Neutrophil (primary cell): ENCODE results near the gene ARID5B.

Source experiments
- H3K27ac ChIP-seq: fragments of 200-600 bp; sonication (generic); 2 replicates; pipeline ENCODE4 v1.5.1; 2016; ENCODE audit warnings: mild to moderate bottlenecking, moderate library complexity
- H3K27me3 ChIP-seq: fragments of 200-600 bp; sonication (generic); 2 replicates; pipeline ENCODE4 v1.6.0; 2016; ENCODE audit warnings: mild to moderate bottlenecking
- H3K36me3 ChIP-seq: fragments of 200-600 bp; sonication (generic); 2 replicates; pipeline ENCODE4 v1.5.1; 2017
- H3K4me1 ChIP-seq, 2 experiments: fragments of 200-600 bp in 1 of 2; sonication (generic) in 1 of 2; 1 replicate in 1 of 2; 2 replicates in 1 of 2; pipeline versions ENCODE4 v1.5.1 to v1.6.1; 2013 to 2016; ENCODE audit warnings: low read depth in 1 of 2, low read length in 1 of 2, mild to moderate bottlenecking in 1 of 2, moderate library complexity in 1 of 2; ENCODE audit not compliant: control insufficient read depth in 1 of 2, insufficient read depth in 1 of 2
- H3K4me3 ChIP-seq, 2 experiments: fragments of 200-600 bp in 1 of 2; sonication (generic) in 1 of 2; 1 replicate in 1 of 2; 2 replicates in 1 of 2; pipeline ENCODE4 v1.5.1; 2013 to 2016; ENCODE audit warnings: low read depth in 1 of 2, low read length in 1 of 2, mild to moderate bottlenecking in 1 of 2, moderate library complexity in 1 of 2
- H3K9me3 ChIP-seq: fragments of 200-600 bp; sonication (generic); 2 replicates; pipeline ENCODE4 v1.5.1; 2016
- TF ChIP-seq, protein P1 (sequence below): fragments of 200-600 bp; sonication (generic); IDR thresholded peaks from 2 replicates; pipeline ENCODE4 v1.5.1; 2016; ENCODE audit warnings: antibody characterized with exemption

ARID5B gene

GRCh38 chr10:61991166-61991565, 89.7 kb downstream of the ARID5B start:
- H3K4me3 ChIP-seq = no peak overlapping the region
- H3K27me3 ChIP-seq = no peaks in the 10 kb centered on the region
- H3K27ac ChIP-seq = peak overlapping the region; percentile 95
- TF ChIP-seq, protein P1, sequence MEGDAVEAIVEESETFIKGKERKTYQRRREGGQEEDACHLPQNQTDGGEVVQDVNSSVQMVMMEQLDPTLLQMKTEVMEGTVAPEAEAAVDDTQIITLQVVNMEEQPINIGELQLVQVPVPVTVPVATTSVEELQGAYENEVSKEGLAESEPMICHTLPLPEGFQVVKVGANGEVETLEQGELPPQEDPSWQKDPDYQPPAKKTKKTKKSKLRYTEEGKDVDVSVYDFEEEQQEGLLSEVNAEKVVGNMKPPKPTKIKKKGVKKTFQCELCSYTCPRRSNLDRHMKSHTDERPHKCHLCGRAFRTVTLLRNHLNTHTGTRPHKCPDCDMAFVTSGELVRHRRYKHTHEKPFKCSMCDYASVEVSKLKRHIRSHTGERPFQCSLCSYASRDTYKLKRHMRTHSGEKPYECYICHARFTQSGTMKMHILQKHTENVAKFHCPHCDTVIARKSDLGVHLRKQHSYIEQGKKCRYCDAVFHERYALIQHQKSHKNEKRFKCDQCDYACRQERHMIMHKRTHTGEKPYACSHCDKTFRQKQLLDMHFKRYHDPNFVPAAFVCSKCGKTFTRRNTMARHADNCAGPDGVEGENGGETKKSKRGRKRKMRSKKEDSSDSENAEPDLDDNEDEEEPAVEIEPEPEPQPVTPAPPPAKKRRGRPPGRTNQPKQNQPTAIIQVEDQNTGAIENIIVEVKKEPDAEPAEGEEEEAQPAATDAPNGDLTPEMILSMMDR = no peak
- no peaks in the 10 kb centered on the region for H3K36me3 ChIP-seq
- H3K9me3 ChIP-seq = no peaks in the 10 kb centered on the region
- peaks cover 57 to 59% of the 10 kb centered on the region in 2 experiments for H3K4me1 ChIP-seq

DNA sequence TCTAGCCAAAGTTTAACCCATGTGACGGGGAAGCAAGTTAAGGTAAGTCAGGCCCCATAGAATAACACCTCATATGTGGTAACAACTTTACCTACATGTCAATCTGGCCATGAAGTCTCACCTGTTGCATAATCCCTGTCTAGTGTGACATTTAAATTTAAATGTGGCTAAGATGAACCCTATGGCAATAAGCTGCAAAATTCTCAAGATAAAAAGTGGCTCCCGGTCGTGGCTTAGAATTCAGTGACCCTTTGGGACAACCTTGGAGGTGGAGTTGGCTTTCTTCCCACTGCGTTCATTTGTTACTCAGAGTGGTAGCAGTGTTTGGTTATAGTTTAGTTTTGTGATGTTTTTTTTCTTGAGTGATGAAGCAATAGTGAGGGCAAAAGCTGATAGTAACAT, 90.6 kb downstream of the ARID5B start:
- Histone ChIP-seq H3K27ac (peak overlapping the region; percentile 95), H3K27me3 (no peaks in the 10 kb centered on the region), H3K4me1 (peaks cover 57 to 59% of the 10 kb centered on the region in 2 experiments), H3K36me3 (no peaks in the 10 kb centered on the region), H3K4me3 (peak overlapping the region; percentile 15 to 46), H3K9me3 (no peaks in the 10 kb centered on the region)
- TF ChIP-seq, protein P1 = no peak

- Histone ChIP-seq H3K36me3 (no peaks in the 10 kb centered on the region), H3K4me1 (peaks cover 52 to 53% of the 10 kb centered on the region in 2 experiments)
Measured at GRCh38 chr10:61992671-61993668, 91.5 kb downstream of the ARID5B start.

DNA sequence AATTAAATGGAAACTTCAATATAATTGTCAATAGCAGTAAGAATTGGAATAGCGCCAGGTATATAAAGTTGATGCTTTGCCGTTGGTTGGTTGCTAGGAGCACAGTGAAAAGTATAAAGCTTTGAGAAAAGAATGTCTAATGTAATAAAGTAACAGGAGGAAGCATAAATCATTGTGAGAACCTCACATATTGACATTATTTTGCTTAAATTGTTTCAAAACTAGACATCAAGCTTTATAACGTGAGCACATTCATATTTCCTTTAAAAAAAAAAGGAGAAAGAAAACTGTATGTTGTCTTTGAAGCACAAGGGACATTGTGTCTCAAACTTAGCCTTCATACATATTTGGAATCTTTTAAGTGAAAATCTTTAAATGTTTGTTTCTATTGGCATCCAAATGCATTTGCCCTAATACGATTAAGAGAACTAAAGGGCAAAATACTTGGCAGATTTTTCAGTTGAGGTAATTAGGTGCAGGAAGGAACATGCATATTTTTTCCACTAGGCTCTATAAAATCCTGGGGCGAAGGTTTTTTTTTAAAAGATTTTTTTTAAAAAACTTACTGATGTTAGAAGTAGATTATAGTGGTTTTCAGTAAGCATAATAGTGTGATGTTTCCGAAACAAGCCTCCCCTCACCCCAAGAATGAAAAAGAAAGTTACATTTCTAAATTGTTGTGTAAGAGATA, 92.4 kb downstream of the ARID5B start:
- TF ChIP-seq, protein P1 = no peak
- Histone ChIP-seq H3K4me3 (no peak overlapping the region), H3K9me3 (no peaks in the 10 kb centered on the region), H3K27me3 (no peaks in the 10 kb centered on the region), H3K4me1 (peaks cover 48 to 51% of the 10 kb centered on the region in 2 experiments), H3K27ac (peak overlapping the region; percentile 95), H3K36me3 (no peaks in the 10 kb centered on the region)

More at GRCh38 chr10:61992671-61993668, 91.5 kb downstream of the ARID5B start:
- peak overlapping the region; percentile 95 for H3K27ac ChIP-seq
- H3K27me3 ChIP-seq = no peaks in the 10 kb centered on the region
- H3K9me3 ChIP-seq = no peaks in the 10 kb centered on the region
- TF ChIP-seq, protein P1 = no peak
- H3K4me3 ChIP-seq = peak overlapping the region; percentile 15 to 46

DNA sequence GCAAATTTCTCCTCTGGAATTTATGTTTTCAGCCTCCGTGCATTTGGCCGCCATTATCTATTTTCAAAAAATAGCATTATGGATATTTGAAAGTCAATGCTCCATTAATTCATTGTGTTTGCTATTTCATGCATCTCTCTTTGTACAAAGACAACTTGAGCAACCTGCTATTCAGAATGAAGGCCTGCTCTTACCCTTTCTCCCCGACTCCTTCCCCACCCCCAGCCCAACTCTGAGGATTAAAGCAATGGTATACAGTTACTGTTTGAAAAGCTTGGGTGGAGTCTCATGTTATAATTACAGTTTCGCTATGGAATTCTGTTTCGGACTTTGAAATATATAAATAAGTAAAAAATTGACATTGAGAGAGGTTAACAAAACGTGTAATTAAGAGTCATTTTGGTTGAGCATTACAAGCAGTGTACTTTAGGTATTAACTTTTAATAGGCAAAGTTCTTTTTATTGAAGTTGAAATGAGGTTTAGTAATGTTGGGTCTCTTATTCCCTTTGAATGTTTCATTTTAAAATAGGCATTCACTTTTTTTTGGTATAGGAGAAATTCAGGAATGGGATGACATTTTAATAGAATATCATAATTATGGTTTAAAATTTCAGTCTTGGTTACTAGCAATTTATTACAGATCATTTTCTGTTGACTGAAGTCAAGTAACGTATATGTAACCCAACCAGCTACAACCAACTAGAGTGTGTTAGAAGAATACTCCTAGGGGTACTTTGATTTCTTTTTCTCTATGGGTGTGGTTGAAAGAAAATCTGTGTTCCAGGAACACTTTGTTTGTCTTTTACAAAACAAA, 93.1 kb downstream of the ARID5B start:
- Histone ChIP-seq H3K4me3 (no peak overlapping the region), H3K9me3 (no peaks in the 10 kb centered on the region), H3K27ac (peak overlapping the region; percentile 95), H3K27me3 (no peaks in the 10 kb centered on the region), H3K36me3 (no peaks in the 10 kb centered on the region), H3K4me1 (peaks cover 54 to 58% of the 10 kb centered on the region in 2 experiments)
- TF ChIP-seq, protein P1 = no peak
